Heart left ventricle (tissue), 13 donors: ENCODE data around the gene VPS45.

Experiments
- CTCF ChIP-seq, 12 donors: fragments of 200-600 bp; sonication (generic) in 4 of 12; IDR thresholded peaks; one replicate each; pipeline versions ENCODE4 v1.5.0 to v1.8.0; 2018 to 2022; ENCODE audit warnings: antibody characterized with exemption in 12 of 12, mild to moderate bottlenecking in 5 of 12
- POLR2A ChIP-seq, 2 donors: fragments of 450-650 bp; IDR thresholded peaks; one replicate each; pipeline ENCODE4 v1.6.1; 2017; ENCODE audit warnings: antibody characterized with exemption in 2 of 2, mild to moderate bottlenecking in 2 of 2, moderate library complexity in 2 of 2
- donor health status: ischemic (EF 13 %, LVEDD 7.1; RV severe dilation, severe dysfunction).
- donor health status: DM: no; HTN: yes; CAD: no.
- donor health status: DM: no; HTN: no; CAD: no.
- donor health status: ischemic (EF 25% LVEDD 6.9; RV normal size, moderate dysfunction).
- donor health status: ischemic (EF 25% LVEDD 5.7; RV mildly dilated, moderate dysfunction).
- donor health status: ischemic (EF 35%, LVEDD 5.7; RV mildly dilated, moderate dysfunction).
- donor health status: nonischemic (EF 11% LVEDD 7.7; RV severe dilation, severe dysfunction).
- donor health status: DM: yes; HTN: yes; CAD: no.
- donor health status: PGD.
- donor health status: ischemic (EF 29% LVEDD 5.4; RV normal size, mild dysfunction).
- donor health status: nonischemic (EF 23%, LVEDD 6.1; RV moderate dilation, normal function).

GRCh38 chr1:150024156-150024555 lies 43.4 kb upstream of the VPS45 start:
- TF ChIP-seq POLR2A (IDR thresholded peaks at IDR 0.05) (no peak), CTCF (IDR thresholded peaks at IDR 0.05) (no peak)
